ENCODE data around the gene ERF. TPM values are rescaled to one million over a fixed set of nuclear protein-coding genes. Genes with fewer than 3 reads are reported as not detected.

ERF gene
- total and polyA plus RNA-seq, 10 of the 15 experiments (the other 5 are each of a cell fraction or from before 2014, with no cell fraction given) = 0.02 to 51.8 (median 14.4) TPM

- TF ChIP-seq, protein P1, sequence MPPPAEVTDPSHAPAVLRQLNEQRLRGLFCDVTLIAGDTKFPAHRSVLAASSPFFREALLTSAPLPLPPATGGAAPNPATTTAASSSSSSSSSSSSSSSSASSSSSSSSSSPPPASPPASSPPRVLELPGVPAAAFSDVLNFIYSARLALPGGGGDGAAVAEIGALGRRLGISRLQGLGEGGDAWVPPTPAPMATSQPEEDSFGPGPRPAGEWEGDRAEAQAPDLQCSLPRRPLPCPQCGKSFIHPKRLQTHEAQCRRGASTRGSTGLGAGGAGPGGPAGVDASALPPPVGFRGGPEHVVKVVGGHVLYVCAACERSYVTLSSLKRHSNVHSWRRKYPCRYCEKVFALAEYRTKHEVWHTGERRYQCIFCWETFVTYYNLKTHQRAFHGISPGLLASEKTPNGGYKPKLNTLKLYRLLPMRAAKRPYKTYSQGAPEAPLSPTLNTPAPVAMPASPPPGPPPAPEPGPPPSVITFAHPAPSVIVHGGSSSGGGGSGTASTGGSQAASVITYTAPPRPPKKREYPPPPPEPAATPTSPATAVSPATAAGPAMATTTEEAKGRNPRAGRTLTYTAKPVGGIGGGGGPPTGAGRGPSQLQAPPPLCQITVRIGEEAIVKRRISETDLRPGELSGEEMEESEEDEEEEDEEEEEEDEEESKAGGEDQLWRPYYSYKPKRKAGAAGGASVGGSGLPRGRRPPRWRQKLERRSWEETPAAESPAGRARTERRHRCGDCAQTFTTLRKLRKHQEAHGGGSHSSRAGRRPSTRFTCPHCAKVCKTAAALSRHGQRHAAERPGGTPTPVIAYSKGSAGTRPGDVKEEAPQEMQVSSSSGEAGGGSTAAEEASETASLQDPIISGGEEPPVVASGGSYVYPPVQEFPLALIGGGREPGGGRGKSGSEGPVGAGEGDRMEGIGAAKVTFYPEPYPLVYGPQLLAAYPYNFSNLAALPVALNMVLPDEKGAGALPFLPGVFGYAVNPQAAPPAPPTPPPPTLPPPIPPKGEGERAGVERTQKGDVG (CRISPR knock-in tag; IDR thresholded peaks at IDR 0.05) = no peak
- TF ChIP-seq MYC (IDR thresholded peaks at IDR 0.05; ENCODE audit: insufficient read depth, insufficient read length, insufficient replicate concordance, low read length, severe bottlenecking) = no peak
- no peak for TF ChIP-seq IRF3 (IDR thresholded peaks at IDR 0.05)
- no peak for TF ChIP-seq GABPA (IDR thresholded peaks at IDR 0.05; ENCODE audit: low read depth)
Measured at GRCh38 chr19:42204664-42205063, 50.3 kb downstream of the ERF start (continued).

DNA sequence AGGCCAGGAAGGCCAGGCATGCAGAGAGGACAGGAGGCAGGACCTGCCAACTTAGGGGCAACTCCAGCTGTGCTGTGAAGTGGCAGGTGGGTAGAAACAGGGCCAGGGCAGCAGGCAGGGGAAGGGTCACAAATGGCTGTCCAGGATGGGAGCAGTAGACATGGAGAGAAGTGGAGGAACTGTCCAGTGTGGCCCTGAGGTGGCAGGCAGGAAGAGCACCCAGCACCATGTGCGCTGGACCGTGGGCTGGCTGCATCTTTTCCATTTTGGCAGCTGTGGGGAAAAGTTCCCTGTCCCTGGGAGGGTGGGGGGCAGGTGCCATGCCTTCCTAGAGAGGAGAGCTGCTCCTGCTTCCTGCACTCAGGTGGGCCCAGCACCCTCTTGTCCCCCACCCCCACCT, 51.2 kb downstream of the ERF start:
- WGBS (ENCODE audit: insufficient coverage, insufficient replicate concordance, low lambda C conversion rate, missing lambda C conversion rate) = 91% methylated on average over 2 of the region's 2 CpGs
- ChIA-PET RAD21 (ENCODE audit: unreplicated experiment) (no interaction called here), SMC1A (ENCODE audit: uncharacterized antibody, unreplicated experiment) (interaction anchor here (3.6 kb wide), 1 partner anchor 13 kb away, joined by 19 read pairs; the partner anchor contains the start of gene DEDD2), POLR2A (no interaction called here), CTCF (interaction anchor here (1.3 kb wide), 1 partner anchor 17 kb away, joined by 3 read pairs; no protein-coding TSS in a partner anchor)
- Histone ChIP-seq H3K79me2 (ENCODE audit: control insufficient read depth, insufficient read depth, low read length) (peaks cover 9% of the 10 kb centered on the region), H3K27me3 (replicated peaks in 1 of 2; ENCODE audit: control insufficient read depth in 2 of 2, insufficient read depth in 2 of 2, low read length in 1 of 2) (no peaks in the 10 kb centered on the region), H3K9ac (ENCODE audit: control insufficient read depth, insufficient read depth, low read length) (no peak overlapping the region), H4K20me1 (ENCODE audit: control insufficient read depth, insufficient read depth) (no peaks in the 10 kb centered on the region), H3K4me3 (no peak overlapping the region), H3K9me3 (replicated peaks; ENCODE audit: control insufficient read depth, insufficient read depth, low read length) (no peaks in the 10 kb centered on the region), H3K27ac (ENCODE audit: control insufficient read depth, insufficient read depth) (no peak overlapping the region), H3K36me3 (ENCODE audit: control insufficient read depth in 2 of 2, insufficient read depth in 2 of 2, low read length in 1 of 2) (peaks cover 21 to 36% of the 10 kb centered on the region in 2 experiments), H3K4me1 (ENCODE audit: control insufficient read depth, insufficient read depth, low read length) (peaks cover 45% of the 10 kb centered on the region), H3K4me2 (ENCODE audit: control insufficient read depth, insufficient read depth) (no peak overlapping the region), H2AFZ (ENCODE audit: control insufficient read depth, low read depth, low read length) (no peak overlapping the region)
- ATAC-seq = no peak
- intact Hi-C loops (cut with micrococcal nuclease; ENCODE audit: unreplicated experiment) (no loop called here), in situ Hi-C loops (cut with MboI) (no loop called here)
- no peak for FAIRE-seq
- no TSS peak for BruUV-seq (replicated peaks)
- DNase-seq (ENCODE audit: low read depth, low spot score) = no peak
- TF ChIP-seq PAX5 (IDR thresholded peaks at IDR 0.05; ENCODE audit: borderline replicate concordance, low read depth, low read length) (peak; percentile 100), NFIC (IDR thresholded peaks at IDR 0.05; ENCODE audit: low read depth, low read length) (no peak), SIN3A (IDR thresholded peaks at IDR 0.05; ENCODE audit: low read depth, low read length) (peak; percentile 73; the same call in 1 of the 2 replicates)
- TF ChIP-seq, protein P2, sequence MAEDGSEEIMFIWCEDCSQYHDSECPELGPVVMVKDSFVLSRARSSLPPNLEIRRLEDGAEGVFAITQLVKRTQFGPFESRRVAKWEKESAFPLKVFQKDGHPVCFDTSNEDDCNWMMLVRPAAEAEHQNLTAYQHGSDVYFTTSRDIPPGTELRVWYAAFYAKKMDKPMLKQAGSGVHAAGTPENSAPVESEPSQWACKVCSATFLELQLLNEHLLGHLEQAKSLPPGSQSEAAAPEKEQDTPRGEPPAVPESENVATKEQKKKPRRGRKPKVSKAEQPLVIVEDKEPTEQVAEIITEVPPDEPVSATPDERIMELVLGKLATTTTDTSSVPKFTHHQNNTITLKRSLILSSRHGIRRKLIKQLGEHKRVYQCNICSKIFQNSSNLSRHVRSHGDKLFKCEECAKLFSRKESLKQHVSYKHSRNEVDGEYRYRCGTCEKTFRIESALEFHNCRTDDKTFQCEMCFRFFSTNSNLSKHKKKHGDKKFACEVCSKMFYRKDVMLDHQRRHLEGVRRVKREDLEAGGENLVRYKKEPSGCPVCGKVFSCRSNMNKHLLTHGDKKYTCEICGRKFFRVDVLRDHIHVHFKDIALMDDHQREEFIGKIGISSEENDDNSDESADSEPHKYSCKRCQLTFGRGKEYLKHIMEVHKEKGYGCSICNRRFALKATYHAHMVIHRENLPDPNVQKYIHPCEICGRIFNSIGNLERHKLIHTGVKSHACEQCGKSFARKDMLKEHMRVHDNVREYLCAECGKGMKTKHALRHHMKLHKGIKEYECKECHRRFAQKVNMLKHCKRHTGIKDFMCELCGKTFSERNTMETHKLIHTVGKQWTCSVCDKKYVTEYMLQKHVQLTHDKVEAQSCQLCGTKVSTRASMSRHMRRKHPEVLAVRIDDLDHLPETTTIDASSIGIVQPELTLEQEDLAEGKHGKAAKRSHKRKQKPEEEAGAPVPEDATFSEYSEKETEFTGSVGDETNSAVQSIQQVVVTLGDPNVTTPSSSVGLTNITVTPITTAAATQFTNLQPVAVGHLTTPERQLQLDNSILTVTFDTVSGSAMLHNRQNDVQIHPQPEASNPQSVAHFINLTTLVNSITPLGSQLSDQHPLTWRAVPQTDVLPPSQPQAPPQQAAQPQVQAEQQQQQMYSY (CRISPR knock-in tag; IDR thresholded peaks at IDR 0.05) = no peak
- TF ChIP-seq, protein P3, sequence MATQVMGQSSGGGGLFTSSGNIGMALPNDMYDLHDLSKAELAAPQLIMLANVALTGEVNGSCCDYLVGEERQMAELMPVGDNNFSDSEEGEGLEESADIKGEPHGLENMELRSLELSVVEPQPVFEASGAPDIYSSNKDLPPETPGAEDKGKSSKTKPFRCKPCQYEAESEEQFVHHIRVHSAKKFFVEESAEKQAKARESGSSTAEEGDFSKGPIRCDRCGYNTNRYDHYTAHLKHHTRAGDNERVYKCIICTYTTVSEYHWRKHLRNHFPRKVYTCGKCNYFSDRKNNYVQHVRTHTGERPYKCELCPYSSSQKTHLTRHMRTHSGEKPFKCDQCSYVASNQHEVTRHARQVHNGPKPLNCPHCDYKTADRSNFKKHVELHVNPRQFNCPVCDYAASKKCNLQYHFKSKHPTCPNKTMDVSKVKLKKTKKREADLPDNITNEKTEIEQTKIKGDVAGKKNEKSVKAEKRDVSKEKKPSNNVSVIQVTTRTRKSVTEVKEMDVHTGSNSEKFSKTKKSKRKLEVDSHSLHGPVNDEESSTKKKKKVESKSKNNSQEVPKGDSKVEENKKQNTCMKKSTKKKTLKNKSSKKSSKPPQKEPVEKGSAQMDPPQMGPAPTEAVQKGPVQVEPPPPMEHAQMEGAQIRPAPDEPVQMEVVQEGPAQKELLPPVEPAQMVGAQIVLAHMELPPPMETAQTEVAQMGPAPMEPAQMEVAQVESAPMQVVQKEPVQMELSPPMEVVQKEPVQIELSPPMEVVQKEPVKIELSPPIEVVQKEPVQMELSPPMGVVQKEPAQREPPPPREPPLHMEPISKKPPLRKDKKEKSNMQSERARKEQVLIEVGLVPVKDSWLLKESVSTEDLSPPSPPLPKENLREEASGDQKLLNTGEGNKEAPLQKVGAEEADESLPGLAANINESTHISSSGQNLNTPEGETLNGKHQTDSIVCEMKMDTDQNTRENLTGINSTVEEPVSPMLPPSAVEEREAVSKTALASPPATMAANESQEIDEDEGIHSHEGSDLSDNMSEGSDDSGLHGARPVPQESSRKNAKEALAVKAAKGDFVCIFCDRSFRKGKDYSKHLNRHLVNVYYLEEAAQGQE (IDR thresholded peaks at IDR 0.05; ENCODE audit: low read depth, low read length) = peak; percentile 91
